VCaP (cell line): ENCODE measurements around the gene P2RY2.

ENCODE experiments used
- H3K27ac ChIP-seq: fragments of 450-650 bp; 2 replicates; pipeline ENCODE4 v1.5.1; 2017
- TF ChIP-seq, protein P1 (sequence below): fragments of 450-650 bp; conservative IDR thresholded peaks from 2 replicates; pipeline ENCODE4 v1.5.1; 2017; ENCODE audit warnings: mild to moderate bottlenecking, moderate library complexity

P2RY2 gene

DNA sequence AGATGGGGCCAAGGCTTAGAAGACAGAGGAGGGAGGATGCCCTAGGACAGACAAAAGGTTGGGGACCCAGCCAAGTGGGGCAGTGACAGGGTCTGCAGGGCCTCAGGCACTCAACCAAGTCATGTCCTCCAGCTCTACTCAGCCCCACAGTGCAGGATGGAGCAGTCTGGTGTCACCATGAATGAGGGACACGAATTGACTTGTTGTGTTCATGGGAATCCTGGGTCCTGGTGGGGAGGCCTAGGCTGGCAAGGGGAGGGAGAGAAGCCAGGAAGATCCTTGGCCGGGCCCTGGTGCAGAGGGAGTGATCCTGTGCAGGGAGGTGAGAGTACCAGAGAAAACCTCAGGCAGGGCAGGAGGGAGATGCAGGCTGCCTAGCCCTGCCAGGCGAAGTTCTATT is 66.0 kb downstream of the P2RY2 start:
- TF ChIP-seq, protein P1, sequence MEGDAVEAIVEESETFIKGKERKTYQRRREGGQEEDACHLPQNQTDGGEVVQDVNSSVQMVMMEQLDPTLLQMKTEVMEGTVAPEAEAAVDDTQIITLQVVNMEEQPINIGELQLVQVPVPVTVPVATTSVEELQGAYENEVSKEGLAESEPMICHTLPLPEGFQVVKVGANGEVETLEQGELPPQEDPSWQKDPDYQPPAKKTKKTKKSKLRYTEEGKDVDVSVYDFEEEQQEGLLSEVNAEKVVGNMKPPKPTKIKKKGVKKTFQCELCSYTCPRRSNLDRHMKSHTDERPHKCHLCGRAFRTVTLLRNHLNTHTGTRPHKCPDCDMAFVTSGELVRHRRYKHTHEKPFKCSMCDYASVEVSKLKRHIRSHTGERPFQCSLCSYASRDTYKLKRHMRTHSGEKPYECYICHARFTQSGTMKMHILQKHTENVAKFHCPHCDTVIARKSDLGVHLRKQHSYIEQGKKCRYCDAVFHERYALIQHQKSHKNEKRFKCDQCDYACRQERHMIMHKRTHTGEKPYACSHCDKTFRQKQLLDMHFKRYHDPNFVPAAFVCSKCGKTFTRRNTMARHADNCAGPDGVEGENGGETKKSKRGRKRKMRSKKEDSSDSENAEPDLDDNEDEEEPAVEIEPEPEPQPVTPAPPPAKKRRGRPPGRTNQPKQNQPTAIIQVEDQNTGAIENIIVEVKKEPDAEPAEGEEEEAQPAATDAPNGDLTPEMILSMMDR, result no peak
- no peak overlapping the region for H3K27ac ChIP-seq

DNA sequence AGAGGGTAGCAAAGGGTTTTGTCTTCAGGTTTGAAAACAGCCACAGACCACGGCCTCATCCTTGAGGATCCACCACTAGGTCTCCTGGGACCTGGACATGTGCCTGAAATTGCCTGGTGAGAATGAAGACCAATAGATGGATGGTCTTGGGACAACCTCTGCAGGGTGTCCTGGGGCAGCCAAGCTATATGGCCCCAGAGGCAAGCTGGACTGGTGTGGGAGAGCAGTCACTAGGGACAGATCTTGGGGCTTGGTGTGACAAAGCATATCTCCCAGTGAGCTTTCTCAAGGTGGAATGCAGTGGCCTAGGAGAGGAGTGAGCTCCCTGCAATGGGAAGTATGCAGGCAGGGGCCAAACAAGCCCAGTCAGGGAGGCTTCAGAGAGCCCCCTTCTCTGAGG is 67.6 kb downstream of the P2RY2 start:
- H3K27ac ChIP-seq, result no peak overlapping the region
- TF ChIP-seq, protein P1, result no peak
